ENCODE results near the gene SAP130.
"Not testable (repeated sequence)": the region's sequence is repeated elsewhere in the genome, so short reads cannot be mapped to it uniquely, and the experiment has no call there.

Gene SAP130

GRCh38 chr2:127957240-127957639, 70.6 kb downstream of the SAP130 start:
- no peak for FAIRE-seq

GRCh38 chr2:127954857-127955256, 73.0 kb downstream of the SAP130 start:
- DNase-seq (ENCODE audit: extremely low spot score, insufficient read length, low read depth) (no peak), FAIRE-seq (no peak)

More at GRCh38 chr2:127957240-127957639, 70.6 kb downstream of the SAP130 start:
- no peak for DNase-seq (ENCODE audit: extremely low spot score, insufficient read length, low read depth)

GRCh38 chr2:127953849-127954248, 74.0 kb downstream of the SAP130 start:
- no peak for DNase-seq (ENCODE audit: extremely low spot score, insufficient read length, low read depth)
- no peak for FAIRE-seq

- FAIRE-seq = no peak
- no peak for DNase-seq (ENCODE audit: extremely low spot score, insufficient read length, low read depth)
Observed at GRCh38 chr2:127953128-127953718, 74.6 kb downstream of the SAP130 start.

GRCh38 chr2:127951026-127951425, 76.8 kb downstream of the SAP130 start:
- no peak for FAIRE-seq
- DNase-seq (ENCODE audit: extremely low spot score, insufficient read length, low read depth) = no peak

GRCh38 chr2:127950264-127950663, 77.6 kb downstream of the SAP130 start:
- FAIRE-seq = no peak
- DNase-seq (ENCODE audit: extremely low spot score, insufficient read length, low read depth) = no peak

- DNase-seq (ENCODE audit: extremely low spot score, insufficient read length, low read depth) (no peak), FAIRE-seq (no peak)
Observed at GRCh38 chr2:127945281-127945680, 82.6 kb downstream of the SAP130 start.

GRCh38 chr2:127943186-127943585, 84.7 kb downstream of the SAP130 start:
- FAIRE-seq (no peak), DNase-seq (ENCODE audit: extremely low spot score, insufficient read length, low read depth) (no peak)

- DNase-seq (ENCODE audit: extremely low spot score, insufficient read length, low read depth) (no peak), FAIRE-seq (no peak)
Observed at GRCh38 chr2:127942002-127942401, 85.9 kb downstream of the SAP130 start.

- DNase-seq (ENCODE audit: extremely low spot score, insufficient read length, low read depth) = no peak
- FAIRE-seq = no peak
Observed at GRCh38 chr2:127941461-127941860, 86.4 kb downstream of the SAP130 start.

GRCh38 chr2:127940641-127941040, 87.2 kb downstream of the SAP130 start:
- FAIRE-seq (no peak), DNase-seq (ENCODE audit: extremely low spot score, insufficient read length, low read depth) (no peak)

GRCh38 chr2:127935337-127935736, 92.5 kb downstream of the SAP130 start:
- DNase-seq (ENCODE audit: extremely low spot score, insufficient read length, low read depth) = no peak
- FAIRE-seq = no peak

GRCh38 chr2:127932199-127932876, 95.5 kb downstream of the SAP130 start:
- FAIRE-seq = no peak

GRCh38 chr2:127929449-127929848, 98.4 kb downstream of the SAP130 start:
- DNase-seq (ENCODE audit: extremely low spot score, insufficient read length, low read depth) = no peak
- no peak for FAIRE-seq

More at GRCh38 chr2:127932199-127932876, 95.5 kb downstream of the SAP130 start:
- DNase-seq (ENCODE audit: extremely low spot score, insufficient read length, low read depth) = no peak

- DNase-seq (ENCODE audit: extremely low spot score, insufficient read length, low read depth) (no peak), FAIRE-seq (no peak)
Observed at GRCh38 chr2:127927384-127927783, 100.5 kb downstream of the SAP130 start.

- no peak for FAIRE-seq
- no peak for DNase-seq (ENCODE audit: extremely low spot score, insufficient read length, low read depth)
Observed at GRCh38 chr2:127917916-127918315, 109.9 kb downstream of the SAP130 start.

- no peak for DNase-seq (ENCODE audit: extremely low spot score, insufficient read length, low read depth)
- FAIRE-seq = no peak
Observed at GRCh38 chr2:127913808-127914457, 113.9 kb downstream of the SAP130 start.

- DNase-seq (ENCODE audit: extremely low spot score, insufficient read length, low read depth) = no peak
- FAIRE-seq = no peak
Observed at GRCh38 chr2:127911737-127912136, 116.1 kb downstream of the SAP130 start.

GRCh38 chr2:127910415-127910814, 117.4 kb downstream of the SAP130 start:
- FAIRE-seq = no peak
- no peak for DNase-seq (ENCODE audit: extremely low spot score, insufficient read length, low read depth)

GRCh38 chr2:127909019-127909418, 118.8 kb downstream of the SAP130 start:
- FAIRE-seq (no peak), DNase-seq (ENCODE audit: extremely low spot score, insufficient read length, low read depth) (no peak)

- FAIRE-seq; DNase-seq (ENCODE audit: extremely low spot score, insufficient read length, low read depth): not testable (repeated sequence)
Observed at GRCh38 chr2:127907733-127908400, 120.0 kb downstream of the SAP130 start.

Measured in GM18507 (cell line).